ENCODE data around the gene VAC14. TPM values are rescaled to one million over a fixed set of nuclear protein-coding genes. Genes with fewer than 3 reads are reported as not detected.

Gene VAC14
- total and polyA plus RNA-seq, 2 experiments from 2014 or later: 42.3 to 77.7 TPM

DNA sequence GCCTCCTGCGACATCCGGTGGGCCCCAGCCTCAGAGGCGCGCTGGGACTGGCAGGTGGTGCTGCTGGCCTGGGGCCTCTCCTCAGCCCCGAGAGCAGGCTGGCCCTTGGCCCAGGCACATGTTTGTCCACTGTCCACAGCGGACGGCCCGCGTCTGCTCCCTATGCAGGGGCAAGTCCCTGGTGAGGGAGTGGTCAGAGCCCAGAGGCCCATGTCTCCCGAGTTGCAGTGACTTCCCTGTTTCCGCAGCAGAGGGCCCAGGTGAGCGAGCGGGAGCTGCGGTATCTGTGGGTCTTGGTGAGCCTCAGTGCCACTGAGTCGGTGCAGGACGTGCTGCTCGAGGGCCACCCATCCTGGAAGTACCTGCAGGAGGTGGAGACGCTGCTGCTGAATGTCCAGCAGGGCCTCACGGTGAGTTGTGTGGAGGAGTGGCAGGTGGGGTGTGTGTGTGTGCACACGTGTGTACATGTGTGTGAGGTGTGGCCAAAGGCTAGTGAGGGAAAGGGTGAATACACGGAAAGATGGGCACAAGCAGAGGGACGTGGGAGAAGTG, 144.2 kb downstream of the VAC14 start:
- TF ChIP-seq, protein P1, sequence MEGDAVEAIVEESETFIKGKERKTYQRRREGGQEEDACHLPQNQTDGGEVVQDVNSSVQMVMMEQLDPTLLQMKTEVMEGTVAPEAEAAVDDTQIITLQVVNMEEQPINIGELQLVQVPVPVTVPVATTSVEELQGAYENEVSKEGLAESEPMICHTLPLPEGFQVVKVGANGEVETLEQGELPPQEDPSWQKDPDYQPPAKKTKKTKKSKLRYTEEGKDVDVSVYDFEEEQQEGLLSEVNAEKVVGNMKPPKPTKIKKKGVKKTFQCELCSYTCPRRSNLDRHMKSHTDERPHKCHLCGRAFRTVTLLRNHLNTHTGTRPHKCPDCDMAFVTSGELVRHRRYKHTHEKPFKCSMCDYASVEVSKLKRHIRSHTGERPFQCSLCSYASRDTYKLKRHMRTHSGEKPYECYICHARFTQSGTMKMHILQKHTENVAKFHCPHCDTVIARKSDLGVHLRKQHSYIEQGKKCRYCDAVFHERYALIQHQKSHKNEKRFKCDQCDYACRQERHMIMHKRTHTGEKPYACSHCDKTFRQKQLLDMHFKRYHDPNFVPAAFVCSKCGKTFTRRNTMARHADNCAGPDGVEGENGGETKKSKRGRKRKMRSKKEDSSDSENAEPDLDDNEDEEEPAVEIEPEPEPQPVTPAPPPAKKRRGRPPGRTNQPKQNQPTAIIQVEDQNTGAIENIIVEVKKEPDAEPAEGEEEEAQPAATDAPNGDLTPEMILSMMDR (conservative IDR thresholded peaks at IDR 0.05; ENCODE audit: low read depth in 2 of 2): peak in 1 of 2 experiments; percentile 54; a peak in 2 of 4 replicates
- TF ChIP-seq NANOG (IDR thresholded peaks at IDR 0.05; ENCODE audit: borderline replicate concordance): no peak
- no peaks in the 10 kb centered on the region for H4K20me1 ChIP-seq (replicated peaks; ENCODE audit: insufficient read depth)
- H3K4me3 ChIP-seq: no peak overlapping the region
- peaks cover 8% of the 10 kb centered on the region for H3K4me1 ChIP-seq (ENCODE audit: insufficient read depth)
- H3K27me3 ChIP-seq (ENCODE audit: insufficient read depth): no peaks in the 10 kb centered on the region
- DNase-seq (ENCODE audit: low spot score) (peak; percentile 52), ATAC-seq (peak; percentile 29)
- Mint-ChIP-seq H3K36me3 (ENCODE audit: low read depth) (no peaks in the 10 kb centered on the region), H3K27me3 (ENCODE audit: insufficient read depth, low read depth, poor library complexity) (peaks cover 6% of the 10 kb centered on the region), H3K4me3 (no peak overlapping the region), H3K27ac (no peak overlapping the region; the same call in 1 of the 2 replicates), H3K4me1 (peaks cover 17% of the 10 kb centered on the region), H3K9me3 (no peaks in the 10 kb centered on the region)
- no peaks in the 10 kb centered on the region for H3K9me2 ChIP-seq (ENCODE audit: insufficient read depth)
- 0 out of 2 replicates have a peak, but pooled peaks cover 5% of the 10 kb centered on the region for H3F3A ChIP-seq (replicated peaks; ENCODE audit: low read depth)
- no peak overlapping the region for H2AFZ ChIP-seq
- H3K79me2 ChIP-seq (replicated peaks; ENCODE audit: insufficient read depth): no peaks in the 10 kb centered on the region
- H3K4me2 ChIP-seq: no peak overlapping the region
- no peak overlapping the region for H3K27ac ChIP-seq (ENCODE audit: low read depth)
- no peaks in the 10 kb centered on the region for H3K36me3 ChIP-seq (ENCODE audit: insufficient read depth)

DNA sequence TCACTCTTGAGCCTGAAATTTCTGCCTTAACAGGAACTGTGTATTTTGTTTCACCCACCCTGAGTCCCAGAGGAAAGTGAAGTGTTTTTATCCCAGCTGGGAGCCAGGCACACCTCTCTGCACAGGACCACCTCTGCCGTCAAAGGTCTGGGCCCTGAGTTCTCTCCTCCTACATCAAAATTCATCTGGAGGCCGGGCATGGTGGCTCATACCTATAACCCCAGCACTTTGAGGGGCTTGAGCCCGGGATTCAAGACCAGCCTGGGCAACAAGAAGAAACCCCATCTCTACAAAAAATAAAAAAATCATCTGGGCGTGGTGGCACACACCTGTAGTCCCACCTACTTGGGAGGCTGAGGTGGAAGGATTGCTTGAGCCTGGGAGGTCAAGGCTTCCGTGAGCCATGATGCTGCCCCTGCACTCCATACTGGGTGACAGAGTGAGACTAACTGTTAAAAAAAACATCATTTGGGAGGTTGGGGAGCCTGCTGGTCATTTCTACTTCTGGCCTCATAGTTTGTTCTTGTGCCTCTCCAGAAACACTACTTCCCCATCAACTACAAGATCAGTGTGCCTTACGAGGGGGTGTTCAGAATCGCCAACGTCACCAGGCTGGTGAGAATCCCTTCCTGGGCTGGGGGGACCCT, 144.8 kb downstream of the VAC14 start:
- Histone ChIP-seq H3K79me2 (replicated peaks; ENCODE audit: insufficient read depth) (no peaks in the 10 kb centered on the region), H3K4me2 (no peak overlapping the region), H3K27me3 (ENCODE audit: insufficient read depth) (no peaks in the 10 kb centered on the region), H3K4me1 (ENCODE audit: insufficient read depth) (peaks cover 7% of the 10 kb centered on the region), H3F3A (replicated peaks; ENCODE audit: low read depth) (no peaks in the 10 kb centered on the region), H3K4me3 (no peak overlapping the region), H2AFZ (no peak overlapping the region), H3K9me2 (ENCODE audit: insufficient read depth) (no peaks in the 10 kb centered on the region), H3K36me3 (ENCODE audit: insufficient read depth) (no peaks in the 10 kb centered on the region), H3K27ac (ENCODE audit: low read depth) (no peak overlapping the region), H4K20me1 (replicated peaks; ENCODE audit: insufficient read depth) (no peaks in the 10 kb centered on the region)
- Mint-ChIP-seq H3K4me3 (no peak overlapping the region), H3K27ac (no peak overlapping the region), H3K27me3 (ENCODE audit: insufficient read depth, low read depth, poor library complexity) (peaks cover 4% of the 10 kb centered on the region), H3K36me3 (ENCODE audit: low read depth) (no peaks in the 10 kb centered on the region), H3K4me1 (peaks cover 16% of the 10 kb centered on the region), H3K9me3 (no peaks in the 10 kb centered on the region)
- no peak for ATAC-seq
- DNase-seq (ENCODE audit: low spot score): no peak
- TF ChIP-seq ZNF114 (CRISPR knock-in tag; IDR thresholded peaks at IDR 0.05) (no peak), ZNF331 (CRISPR knock-in tag; IDR thresholded peaks at IDR 0.05; ENCODE audit: low read depth) (no peak), STAT1 (IDR thresholded peaks at IDR 0.05; ENCODE audit: unreplicated experiment) (no peak), EZH2 (IDR thresholded peaks at IDR 0.05; ENCODE audit: low read depth, unreplicated experiment) (no peak), NANOG (IDR thresholded peaks at IDR 0.05; ENCODE audit: borderline replicate concordance) (no peak), EZH2phosphoT487 (IDR thresholded peaks at IDR 0.05; ENCODE audit: unreplicated experiment) (no peak), CREB1 (CRISPR knock-in tag; IDR thresholded peaks at IDR 0.05; ENCODE audit: low read depth) (no peak)
- TF ChIP-seq, protein P2, sequence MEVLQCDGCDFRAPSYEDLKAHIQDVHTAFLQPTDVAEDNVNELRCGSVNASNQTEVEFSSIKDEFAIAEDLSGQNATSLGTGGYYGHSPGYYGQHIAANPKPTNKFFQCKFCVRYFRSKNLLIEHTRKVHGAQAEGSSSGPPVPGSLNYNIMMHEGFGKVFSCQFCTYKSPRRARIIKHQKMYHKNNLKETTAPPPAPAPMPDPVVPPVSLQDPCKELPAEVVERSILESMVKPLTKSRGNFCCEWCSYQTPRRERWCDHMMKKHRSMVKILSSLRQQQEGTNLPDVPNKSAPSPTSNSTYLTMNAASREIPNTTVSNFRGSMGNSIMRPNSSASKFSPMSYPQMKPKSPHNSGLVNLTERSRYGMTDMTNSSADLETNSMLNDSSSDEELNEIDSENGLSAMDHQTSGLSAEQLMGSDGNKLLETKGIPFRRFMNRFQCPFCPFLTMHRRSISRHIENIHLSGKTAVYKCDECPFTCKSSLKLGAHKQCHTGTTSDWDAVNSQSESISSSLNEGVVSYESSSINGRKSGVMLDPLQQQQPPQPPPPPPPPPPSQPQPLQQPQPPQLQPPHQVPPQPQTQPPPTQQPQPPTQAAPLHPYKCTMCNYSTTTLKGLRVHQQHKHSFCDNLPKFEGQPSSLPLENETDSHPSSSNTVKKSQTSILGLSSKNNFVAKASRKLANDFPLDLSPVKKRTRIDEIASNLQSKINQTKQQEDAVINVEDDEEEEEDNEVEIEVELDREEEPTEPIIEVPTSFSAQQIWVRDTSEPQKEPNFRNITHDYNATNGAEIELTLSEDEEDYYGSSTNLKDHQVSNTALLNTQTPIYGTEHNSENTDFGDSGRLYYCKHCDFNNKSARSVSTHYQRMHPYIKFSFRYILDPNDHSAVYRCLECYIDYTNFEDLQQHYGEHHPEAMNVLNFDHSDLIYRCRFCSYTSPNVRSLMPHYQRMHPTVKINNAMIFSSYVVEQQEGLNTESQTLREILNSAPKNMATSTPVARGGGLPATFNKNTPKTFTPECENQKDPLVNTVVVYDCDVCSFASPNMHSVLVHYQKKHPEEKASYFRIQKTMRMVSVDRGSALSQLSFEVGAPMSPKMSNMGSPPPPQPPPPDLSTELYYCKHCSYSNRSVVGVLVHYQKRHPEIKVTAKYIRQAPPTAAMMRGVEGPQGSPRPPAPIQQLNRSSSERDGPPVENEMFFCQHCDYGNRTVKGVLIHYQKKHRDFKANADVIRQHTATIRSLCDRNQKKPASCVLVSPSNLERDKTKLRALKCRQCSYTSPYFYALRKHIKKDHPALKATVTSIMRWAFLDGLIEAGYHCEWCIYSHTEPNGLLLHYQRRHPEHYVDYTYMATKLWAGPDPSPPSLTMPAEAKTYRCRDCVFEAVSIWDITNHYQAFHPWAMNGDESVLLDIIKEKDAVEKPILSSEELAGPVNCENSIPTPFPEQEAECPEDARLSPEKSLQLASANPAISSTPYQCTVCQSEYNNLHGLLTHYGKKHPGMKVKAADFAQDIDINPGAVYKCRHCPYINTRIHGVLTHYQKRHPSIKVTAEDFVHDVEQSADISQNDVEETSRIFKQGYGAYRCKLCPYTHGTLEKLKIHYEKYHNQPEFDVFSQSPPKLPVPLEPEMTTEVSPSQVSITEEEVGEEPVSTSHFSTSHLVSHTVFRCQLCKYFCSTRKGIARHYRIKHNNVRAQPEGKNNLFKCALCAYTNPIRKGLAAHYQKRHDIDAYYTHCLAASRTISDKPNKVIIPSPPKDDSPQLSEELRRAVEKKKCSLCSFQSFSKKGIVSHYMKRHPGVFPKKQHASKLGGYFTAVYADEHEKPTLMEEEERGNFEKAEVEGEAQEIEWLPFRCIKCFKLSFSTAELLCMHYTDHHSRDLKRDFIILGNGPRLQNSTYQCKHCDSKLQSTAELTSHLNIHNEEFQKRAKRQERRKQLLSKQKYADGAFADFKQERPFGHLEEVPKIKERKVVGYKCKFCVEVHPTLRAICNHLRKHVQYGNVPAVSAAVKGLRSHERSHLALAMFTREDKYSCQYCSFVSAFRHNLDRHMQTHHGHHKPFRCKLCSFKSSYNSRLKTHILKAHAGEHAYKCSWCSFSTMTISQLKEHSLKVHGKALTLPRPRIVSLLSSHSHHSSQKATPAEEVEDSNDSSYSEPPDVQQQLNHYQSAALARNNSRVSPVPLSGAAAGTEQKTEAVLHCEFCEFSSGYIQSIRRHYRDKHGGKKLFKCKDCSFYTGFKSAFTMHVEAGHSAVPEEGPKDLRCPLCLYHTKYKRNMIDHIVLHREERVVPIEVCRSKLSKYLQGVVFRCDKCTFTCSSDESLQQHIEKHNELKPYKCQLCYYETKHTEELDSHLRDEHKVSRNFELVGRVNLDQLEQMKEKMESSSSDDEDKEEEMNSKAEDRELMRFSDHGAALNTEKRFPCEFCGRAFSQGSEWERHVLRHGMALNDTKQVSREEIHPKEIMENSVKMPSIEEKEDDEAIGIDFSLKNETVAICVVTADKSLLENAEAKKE (CRISPR knock-in tag; IDR thresholded peaks at IDR 0.05): no peak
- TF ChIP-seq, protein P1 (conservative IDR thresholded peaks at IDR 0.05; ENCODE audit: low read depth in 2 of 2): no peak

Data from GM23338 (cell line).